Left renal cortex interstitium (tissue), 4 donors: ENCODE measurements around the gene MISP. TPM values are rescaled to one million over a fixed set of nuclear protein-coding genes. Genes with fewer than 3 reads are reported as not detected.

Source experiments
- DNase-seq, 4 donors: peaks; one replicate each; pipeline ENCODE4 v3.0.0-alpha.2; 2013; ENCODE audit warnings: low read depth in 4 of 4, low spot score in 2 of 4, missing footprints in 1 of 4
- polyA plus RNA-seq, 4 donors: library from polyadenylated mRNA; unstranded; fragments of 120-200 nt; gene quantifications; one replicate each; pipeline ENCODE4 v1.2.1, GENCODE V29; 2013; ENCODE audit not compliant: insufficient read length in 4 of 4

MISP gene
- polyA plus RNA-seq, 4 donors: 6.0 to 10.1 (median 9.4) TPM

DNA sequence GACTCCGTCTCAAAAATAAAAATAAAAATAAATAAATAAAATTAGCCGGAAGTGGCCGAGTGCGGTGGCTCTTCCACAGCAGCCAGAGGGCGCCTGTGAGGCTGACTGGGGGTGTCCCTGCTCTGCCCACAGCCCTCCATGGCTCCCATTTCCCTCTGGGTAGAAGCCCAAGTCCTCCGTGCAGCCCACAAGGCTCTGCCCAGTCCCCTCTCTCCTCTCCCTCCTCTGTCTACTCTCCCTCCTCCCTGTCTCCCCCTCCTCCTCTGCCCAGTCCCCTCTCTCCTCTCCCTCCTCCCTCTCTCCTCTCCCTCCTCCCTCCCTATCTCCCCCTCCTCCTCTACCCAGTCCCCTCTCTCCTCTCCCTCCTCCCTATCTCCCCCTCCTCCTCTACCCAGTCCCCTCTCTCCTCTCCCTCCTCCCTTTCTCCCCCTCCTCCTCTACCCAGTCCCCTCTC lies 20.4 kb downstream of the MISP start:
- DNase-seq: no peak

DNA sequence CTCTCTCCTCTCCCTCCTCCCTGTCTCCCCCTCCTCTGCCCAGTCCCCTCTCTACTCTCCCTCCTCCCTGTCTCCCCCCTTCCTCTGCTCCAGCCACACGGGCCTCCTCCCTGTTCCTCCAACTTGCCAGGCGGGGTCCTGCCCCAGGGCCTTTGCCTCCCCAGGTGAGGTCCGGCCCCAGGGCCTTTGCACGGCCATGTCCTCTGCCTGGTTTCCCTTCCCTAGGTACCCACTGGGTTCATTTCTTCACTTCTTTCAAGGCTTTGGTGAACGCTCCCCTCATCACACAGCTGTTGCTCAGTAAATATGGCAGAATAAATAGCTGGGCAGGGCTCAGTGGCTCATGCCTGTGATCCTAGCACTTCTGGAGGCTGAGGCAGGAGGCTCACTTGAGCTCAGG lies 21.2 kb downstream of the MISP start:
- DNase-seq: no peak

DNA sequence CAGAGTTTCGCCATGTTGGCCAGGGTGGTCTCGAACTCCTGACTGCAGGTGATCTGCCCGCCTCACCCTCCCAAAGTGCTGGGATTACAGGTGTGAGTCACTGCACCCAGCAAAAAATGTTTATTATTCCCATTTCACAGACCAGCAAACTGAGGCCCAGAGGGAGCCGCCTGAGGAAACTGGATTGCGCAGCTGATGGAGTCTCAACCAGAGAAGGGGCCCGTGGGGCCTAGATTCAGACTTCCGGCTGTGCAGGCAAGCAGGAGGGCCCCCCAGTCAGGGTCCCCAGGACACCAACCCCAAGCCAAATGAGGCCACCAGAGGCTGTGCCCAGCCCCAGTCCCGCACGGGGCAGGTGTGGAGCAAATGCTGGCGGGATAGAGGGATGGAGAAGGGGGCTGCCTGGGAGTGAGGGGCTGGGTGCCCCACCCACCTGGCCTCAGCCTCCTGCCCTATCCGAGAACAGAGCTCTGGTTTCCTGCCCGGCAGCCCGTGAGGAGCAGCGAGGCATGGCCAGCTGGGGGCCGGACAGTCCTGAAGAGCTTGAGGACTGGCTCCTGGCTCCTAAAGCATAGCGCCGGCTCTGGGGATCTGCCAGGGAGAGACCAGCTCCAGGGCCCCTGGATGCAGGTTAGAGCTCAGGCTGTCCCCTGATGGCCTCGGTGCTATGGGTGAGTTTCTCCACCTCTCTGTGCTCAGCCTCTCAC lies 22.0 kb downstream of the MISP start:
- no peak for DNase-seq

DNA sequence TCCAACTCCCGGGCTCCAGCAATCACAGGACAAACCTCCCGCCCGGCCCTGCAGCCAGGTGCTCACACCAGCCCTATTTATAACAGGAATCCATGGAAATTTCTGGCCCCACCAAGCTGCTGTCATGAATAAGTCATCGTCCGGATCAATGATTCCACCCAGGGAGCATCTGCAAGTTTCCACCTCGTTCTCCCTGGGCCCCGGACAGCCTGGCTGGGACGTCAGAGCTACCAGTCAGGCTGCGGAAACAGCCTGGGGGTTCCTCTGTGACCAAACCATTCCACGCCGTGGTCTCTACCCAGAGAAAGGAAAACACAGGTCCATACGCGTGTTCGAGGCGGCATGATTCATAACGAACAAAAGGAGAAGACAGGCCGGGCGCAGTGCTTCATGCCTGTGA lies 25.6 kb downstream of the MISP start:
- no peak for DNase-seq

DNA sequence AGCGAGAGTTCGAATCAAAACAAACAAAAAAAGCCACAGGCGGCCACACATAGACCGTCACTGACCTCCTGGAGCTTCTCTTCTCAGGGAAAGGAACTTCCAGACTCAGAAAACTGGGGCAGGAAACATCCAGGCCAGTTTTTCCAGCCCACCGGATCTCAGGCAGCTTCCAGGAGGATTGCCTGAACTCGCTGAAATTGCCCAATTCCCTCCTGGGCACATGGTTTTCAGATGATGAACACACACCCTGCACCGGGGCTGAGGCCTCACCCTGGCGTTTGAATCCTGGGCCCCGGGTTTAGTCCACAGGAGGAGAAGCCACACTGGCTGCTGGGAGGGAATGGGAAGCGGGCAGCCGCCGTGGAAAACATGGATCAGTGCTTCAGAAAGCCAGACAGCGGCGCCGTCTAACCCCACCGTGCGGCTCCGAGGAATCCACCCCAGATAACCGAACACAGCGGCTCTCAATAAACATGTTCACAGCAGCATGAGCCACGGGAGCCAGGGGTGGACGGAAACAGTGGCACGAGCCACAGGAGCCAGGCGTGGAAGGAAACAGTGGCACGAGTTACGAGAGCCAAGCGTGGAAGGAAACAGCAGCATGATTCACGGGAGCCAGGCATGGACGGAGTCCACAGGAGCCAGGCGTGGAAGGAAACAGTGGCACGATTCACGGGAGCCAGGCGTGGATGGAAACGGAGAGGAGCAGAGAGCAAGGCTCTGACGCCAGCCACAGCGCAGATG lies 28.2 kb downstream of the MISP start:
- DNase-seq: no peak

- no peak for DNase-seq
Measured at GRCh38 chr19:780935-781334, 30.0 kb downstream of the MISP start.

GRCh38 chr19:781800-782184 lies 30.9 kb downstream of the MISP start:
- no peak for DNase-seq

GRCh38 chr19:782185-782877 lies 31.4 kb downstream of the MISP start:
- DNase-seq: no peak

- no peak for DNase-seq
Measured at GRCh38 chr19:782878-783668, 32.2 kb downstream of the MISP start.

DNA sequence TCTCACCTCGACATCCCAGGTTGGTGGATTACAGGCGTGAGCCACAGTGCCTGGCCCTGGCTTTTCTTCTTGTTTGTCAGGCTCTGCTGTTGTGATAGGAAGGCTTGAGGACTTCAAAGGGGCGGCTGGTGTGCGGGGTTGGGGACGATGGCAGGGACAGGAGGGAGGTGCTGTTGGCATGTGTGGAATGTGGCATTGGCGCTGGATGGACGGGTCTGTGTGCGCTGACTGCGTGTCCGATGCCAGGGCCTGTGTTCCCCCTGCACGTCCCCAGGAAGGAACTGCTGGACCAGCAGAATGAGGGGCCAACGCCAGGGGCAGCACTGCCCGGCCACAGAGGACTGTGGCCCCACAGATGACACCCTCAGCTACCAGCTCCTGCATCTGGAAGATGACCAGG lies 33.6 kb downstream of the MISP start:
- no peak for DNase-seq

- no peak for DNase-seq
Measured at GRCh38 chr19:787536-787935, 36.6 kb downstream of the MISP start.

GRCh38 chr19:788686-788982 lies 37.7 kb downstream of the MISP start:
- DNase-seq: no peak

DNA sequence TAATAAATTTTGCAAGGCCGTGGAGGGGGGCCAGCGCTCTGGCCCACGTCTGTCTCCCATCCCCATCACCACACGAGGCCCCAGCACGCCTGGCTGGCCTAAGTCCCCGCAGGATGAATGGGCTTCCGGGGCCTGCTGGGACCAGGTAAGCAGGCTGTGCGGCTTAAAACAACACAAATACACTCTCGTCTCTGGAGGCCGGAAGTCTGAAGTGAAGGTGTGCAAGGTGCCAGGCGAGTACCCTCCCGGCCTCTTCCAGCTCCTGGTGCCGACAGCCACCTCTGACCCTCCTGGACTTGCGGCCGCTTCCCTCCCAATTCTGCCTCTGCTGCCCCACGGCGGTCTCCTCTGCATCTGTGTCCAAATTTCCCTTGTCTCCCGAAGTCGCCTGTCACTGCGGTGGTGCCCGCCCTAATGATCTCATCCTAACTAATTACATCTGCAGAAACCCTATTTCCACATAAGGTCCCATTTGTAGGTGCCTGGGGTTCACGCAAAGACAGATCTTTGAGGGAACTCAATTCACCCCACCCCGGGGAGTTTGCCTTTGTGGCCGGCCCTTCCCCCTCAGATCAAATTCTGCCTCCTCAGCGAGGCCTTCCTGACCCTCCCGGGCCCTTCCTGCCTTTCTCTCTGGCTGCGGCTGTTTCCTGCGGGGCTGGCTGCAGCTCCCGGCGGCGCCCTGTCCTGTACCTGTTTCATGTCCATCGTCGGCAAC lies 38.2 kb downstream of the MISP start:
- DNase-seq: no peak

- no peak for DNase-seq
Measured at GRCh38 chr19:789701-790060, 38.8 kb downstream of the MISP start.

DNA sequence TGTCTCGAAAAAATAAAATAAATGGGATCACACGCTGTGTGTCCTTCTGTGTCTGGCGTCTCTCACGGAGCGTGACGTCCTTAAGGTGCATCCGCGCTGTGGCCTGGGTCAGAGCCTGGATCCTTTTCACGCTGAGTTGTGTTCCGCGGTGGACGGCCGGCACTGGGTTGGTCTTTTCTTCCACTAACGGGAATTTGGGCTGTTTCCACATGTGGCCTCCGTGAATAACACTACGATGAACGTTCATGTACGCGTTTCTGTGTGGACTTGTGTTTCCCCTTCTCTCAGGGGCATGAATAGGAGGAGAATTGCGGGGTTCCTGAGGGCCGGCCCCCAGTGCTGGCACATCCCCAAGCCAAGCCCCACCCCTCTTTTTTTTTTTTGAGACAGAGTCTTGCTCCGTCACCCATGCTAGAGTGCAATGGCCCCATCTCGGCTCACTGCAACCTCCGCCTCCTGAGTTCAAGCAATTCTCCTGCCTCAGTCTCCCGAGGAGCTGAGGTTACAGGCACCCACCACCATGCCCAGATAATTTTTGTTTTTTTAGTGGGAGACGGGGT lies 40.2 kb downstream of the MISP start:
- no peak for DNase-seq

- DNase-seq: no peak
Measured at GRCh38 chr19:791567-792305, 40.8 kb downstream of the MISP start.

DNA sequence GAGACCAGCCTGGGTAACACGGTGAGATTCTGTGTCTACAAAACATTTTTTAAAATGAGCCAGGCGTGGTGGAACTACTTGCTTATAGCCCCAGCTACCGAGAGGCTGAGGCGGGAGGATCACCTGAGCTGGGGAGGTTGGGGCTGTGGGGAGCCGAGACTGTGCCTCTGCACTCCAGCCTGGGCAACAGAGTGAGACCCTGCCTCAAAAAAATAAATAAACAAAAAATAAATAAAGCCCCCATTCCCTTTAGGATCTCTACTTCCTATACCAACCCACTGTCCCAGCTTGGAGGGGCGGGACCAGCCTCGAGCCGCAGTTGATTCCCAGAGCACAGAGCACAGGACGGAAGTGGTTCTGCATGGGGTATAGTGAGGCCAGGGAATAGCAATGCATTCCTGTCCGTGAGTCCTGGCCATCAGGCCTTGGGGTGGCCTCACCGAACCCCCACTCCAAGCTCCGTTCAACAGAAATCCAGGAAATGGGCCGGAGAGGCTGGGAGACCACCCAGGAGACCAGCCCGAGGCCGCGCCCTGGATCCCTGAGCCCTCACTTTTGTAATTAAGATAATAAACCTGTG lies 41.5 kb downstream of the MISP start:
- DNase-seq: no peak

GRCh38 chr19:793806-794205 lies 42.9 kb downstream of the MISP start:
- no peak for DNase-seq

GRCh38 chr19:795073-795611 lies 44.2 kb downstream of the MISP start:
- no peak for DNase-seq
